SU-DHL-6 (cell line): ENCODE data around the gene CACTIN.

ENCODE experiments used
- CTCF ChIP-seq: fragments of 200-600 bp; sonication (generic); IDR thresholded peaks from one replicate; pipeline ENCODE4 v1.5.1; 2017; ENCODE audit warnings: antibody characterized with exemption, mild to moderate bottlenecking, low read length, moderate library complexity; ENCODE audit not compliant: insufficient read depth, poor library complexity, severe bottlenecking
- EZH2phosphoT487 ChIP-seq: fragments of 200-600 bp; sonication (generic), shearing (Covaris generic); conservative IDR thresholded peaks from 2 replicates; pipeline ENCODE4 v1.6.1; 2018; ENCODE audit warnings: mild to moderate bottlenecking, antibody characterized with exemption, low read length, moderate library complexity, mixed read lengths

DNA sequence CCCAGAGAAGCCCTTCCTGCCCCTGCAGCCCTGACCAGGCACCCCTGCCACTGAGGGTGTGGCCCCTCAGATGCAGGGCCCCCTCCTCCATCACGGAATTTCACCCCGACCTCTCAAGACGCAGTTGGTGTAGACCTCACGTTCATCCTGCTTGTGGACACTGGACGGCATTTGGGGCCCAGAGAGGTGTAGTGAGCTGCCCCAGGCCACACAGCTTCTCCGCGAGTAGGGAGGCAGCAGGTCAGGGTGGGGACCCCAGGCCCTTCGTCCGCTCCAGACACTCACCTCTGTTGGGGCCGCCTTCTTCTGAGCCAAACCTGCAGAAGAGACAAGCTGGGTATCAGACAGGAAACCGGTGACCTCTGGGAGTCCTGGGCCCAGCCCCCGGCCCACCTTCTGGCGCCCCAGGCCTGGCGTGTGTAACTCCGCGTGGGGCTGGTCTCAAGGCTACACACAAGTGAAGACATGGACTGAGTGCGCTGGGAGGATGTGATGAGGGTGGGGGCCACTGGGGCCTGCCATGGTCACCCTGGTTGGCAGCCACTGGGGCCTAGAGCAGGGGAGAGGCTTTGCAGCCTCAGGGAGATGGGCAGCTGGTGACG lies 40.5 kb upstream of the CACTIN start:
- TF ChIP-seq EZH2phosphoT487 = no peak
- TF ChIP-seq CTCF = no peak
